Measurements from ENCODE around the gene SLC15A1.
"Not testable (repeated sequence)": the region's sequence is repeated elsewhere in the genome, so short reads cannot be mapped to it uniquely, and the experiment has no call there.

Gene SLC15A1

DNA sequence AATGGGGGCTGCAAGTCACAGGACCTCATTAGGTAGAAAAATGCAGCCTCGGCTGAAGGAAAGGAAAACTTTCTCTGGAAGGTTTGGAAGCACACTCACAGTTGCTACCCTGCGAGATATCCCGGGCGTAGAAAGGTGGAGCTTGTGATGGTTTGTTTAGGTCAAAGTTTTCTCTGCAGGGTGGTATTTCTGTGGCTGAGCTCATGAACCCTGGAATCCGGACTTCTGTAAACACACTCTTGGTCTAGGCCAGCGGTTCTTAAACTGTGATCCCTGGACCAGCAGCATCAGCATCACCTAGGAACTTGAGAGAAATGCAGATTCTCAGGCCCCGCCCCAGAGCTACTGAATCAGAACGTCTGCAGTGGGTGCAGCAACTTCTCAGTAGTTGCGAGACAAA lies 3.3 kb upstream of the SLC15A1 start:
- no peak for DNase-seq (ENCODE audit: low read depth)
- TF ChIP-seq, protein P1, sequence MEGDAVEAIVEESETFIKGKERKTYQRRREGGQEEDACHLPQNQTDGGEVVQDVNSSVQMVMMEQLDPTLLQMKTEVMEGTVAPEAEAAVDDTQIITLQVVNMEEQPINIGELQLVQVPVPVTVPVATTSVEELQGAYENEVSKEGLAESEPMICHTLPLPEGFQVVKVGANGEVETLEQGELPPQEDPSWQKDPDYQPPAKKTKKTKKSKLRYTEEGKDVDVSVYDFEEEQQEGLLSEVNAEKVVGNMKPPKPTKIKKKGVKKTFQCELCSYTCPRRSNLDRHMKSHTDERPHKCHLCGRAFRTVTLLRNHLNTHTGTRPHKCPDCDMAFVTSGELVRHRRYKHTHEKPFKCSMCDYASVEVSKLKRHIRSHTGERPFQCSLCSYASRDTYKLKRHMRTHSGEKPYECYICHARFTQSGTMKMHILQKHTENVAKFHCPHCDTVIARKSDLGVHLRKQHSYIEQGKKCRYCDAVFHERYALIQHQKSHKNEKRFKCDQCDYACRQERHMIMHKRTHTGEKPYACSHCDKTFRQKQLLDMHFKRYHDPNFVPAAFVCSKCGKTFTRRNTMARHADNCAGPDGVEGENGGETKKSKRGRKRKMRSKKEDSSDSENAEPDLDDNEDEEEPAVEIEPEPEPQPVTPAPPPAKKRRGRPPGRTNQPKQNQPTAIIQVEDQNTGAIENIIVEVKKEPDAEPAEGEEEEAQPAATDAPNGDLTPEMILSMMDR (IDR thresholded peaks at IDR 0.05; ENCODE audit: insufficient read depth, low read depth, low read length, missing control alignments) = no peak
- no peak overlapping the region for H3K4me3 ChIP-seq (ENCODE audit: low read depth, low read length)

DNA sequence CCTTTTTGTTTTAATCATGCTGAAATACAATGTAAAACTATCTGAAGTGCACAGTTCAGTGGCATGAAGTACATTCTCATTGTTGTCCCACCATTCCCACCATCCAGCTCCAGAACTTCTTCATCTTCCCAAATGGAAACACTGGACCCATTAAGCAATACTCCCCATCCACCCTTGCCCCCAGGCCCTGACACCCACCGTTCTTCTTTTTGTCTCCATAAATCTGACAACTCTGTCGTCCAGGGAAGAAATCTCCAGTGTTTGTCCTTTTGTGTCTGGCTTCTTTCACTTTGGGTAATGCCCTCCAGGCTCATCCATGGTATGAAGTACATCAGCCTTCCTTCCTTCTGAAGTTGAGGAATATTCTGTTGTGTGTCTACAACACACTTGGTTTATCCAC lies 2.6 kb upstream of the SLC15A1 start:
- TF ChIP-seq, protein P1 (IDR thresholded peaks at IDR 0.05; ENCODE audit: insufficient read depth, low read depth, low read length, missing control alignments) = no peak
- DNase-seq (ENCODE audit: low read depth) = no peak
- H3K4me3 ChIP-seq (ENCODE audit: low read depth, low read length) = no peak overlapping the region

DNA sequence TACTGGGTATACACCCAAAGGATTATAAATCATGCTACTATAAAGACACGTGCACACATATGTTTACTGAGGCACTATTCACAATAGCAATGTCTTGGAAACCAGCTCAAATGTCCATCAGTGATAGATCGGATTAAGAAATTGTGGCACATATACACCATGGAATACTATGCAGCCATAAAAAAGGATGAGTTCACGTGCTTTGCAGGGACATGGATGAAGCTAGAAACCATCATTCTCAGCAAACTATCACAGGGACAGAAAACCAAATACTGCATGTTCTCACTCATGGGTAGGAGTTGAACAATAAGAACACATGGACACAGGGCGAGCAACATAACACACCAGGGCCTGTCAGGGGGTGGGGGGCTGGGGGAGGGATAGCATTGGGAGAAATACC lies 2.0 kb upstream of the SLC15A1 start:
- DNase-seq (ENCODE audit: low read depth); H3K4me3 ChIP-seq (ENCODE audit: low read depth, low read length): not testable (repeated sequence)

DNA sequence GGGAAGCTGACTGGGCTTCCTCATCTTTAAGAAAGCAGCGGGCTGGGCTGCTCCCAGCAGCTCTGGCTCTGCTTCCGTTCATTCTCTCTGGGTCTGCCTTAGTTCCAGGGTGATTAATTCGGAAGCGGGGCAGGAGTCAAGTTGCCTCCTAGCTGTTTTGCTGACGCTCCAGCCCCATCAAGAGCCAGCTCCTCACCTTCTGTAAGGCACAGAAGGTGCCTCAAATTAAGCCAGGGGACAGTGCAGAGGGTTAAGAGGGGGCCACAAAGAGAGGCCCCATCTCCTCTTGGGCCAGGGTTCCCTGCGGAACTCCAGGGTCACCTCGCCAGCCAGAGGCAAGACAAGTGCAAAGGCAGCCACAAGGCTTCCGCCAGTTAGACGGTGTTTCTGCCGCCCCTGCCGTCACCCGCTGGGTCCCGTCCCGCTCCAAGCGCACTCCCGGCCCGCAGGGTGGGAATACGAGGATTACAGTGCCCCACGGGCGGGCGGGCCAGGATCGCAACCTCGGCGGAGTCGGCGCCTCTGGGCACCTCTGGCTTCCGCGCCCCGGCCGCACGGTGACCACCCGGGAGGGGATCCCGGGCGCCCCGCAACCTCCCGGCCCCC lies 508 bp downstream of the SLC15A1 start:
- TF ChIP-seq, protein P1 (IDR thresholded peaks at IDR 0.05; ENCODE audit: insufficient read depth, low read depth, low read length, missing control alignments) = no peak
- H3K4me3 ChIP-seq (ENCODE audit: low read depth, low read length) = no peak overlapping the region
- DNase-seq (ENCODE audit: low read depth) = no peak

DNA sequence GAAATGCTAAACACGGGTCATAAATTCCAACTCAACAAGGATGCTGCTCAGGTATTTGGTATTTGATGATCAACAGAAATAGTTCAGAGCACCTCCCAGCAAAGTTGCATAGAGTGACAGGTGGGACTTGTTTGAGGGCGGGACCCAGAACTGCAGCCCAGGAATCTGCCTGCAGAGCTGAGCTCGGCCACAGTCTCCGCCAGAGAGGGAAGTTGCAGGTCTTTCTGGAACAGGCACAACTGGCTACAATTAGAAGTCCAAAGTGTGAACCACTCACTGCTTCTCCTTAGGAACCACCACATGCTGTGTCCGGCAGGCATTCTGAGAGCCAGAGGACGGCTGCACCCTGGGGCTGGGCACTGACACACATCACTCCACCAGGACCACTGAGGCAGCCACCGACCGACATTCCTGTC lies 1.1 kb downstream of the SLC15A1 start:
- TF ChIP-seq, protein P1 (IDR thresholded peaks at IDR 0.05; ENCODE audit: insufficient read depth, low read depth, low read length, missing control alignments) = no peak
- no peak overlapping the region for H3K4me3 ChIP-seq (ENCODE audit: low read depth, low read length)
- DNase-seq (ENCODE audit: low read depth) = no peak

DNA sequence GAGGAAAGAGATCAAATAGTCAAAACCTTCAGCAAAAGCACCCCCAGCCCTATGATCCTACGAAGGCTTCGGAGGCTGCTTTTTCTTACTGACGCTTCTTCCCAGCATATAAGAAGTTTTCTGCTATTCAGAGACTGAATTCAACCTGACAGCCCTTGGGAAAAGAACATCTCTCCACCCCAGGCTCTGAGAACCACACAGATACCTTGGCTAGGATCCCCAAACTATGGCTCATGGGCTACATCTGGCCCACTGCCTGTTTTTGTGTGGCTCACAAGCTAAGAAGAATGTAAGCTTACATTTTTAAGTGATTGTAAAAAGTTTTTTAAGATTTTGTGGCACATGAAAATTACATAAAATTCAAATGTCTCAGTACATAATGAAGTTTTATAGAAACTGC lies 3.0 kb downstream of the SLC15A1 start:
- no peak for DNase-seq (ENCODE audit: low read depth)
- no peak overlapping the region for H3K4me3 ChIP-seq (ENCODE audit: low read depth, low read length)
- TF ChIP-seq, protein P1 (IDR thresholded peaks at IDR 0.05; ENCODE audit: insufficient read depth, low read depth, low read length, missing control alignments) = no peak

DNA sequence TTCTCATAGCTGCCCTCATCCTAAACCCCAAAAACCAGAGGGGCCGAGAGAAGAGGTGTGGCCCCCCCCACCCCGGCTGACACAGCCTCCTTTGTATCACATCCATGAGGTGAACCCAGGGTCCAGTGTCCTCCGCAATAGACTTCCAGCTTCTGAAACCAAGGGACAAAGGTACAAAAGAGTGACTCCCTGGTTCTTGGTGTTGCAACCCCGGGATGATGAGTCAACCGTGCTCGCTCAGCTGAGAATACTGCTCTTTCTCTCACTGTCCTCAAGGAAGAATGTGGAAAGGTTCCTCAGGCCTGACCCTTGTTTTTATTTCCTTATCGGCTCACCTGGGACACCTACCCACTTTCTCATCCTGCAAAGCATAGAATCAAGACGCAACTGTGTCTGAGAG lies 5.5 kb downstream of the SLC15A1 start:
- no peak for DNase-seq (ENCODE audit: low read depth)
- TF ChIP-seq, protein P1 (IDR thresholded peaks at IDR 0.05; ENCODE audit: insufficient read depth, low read depth, low read length, missing control alignments) = no peak
- H3K4me3 ChIP-seq (ENCODE audit: low read depth, low read length) = no peak overlapping the region

Measured in GM12865 (cell line).